ENCODE measurements around the gene GRM8.

Gene GRM8

DNA sequence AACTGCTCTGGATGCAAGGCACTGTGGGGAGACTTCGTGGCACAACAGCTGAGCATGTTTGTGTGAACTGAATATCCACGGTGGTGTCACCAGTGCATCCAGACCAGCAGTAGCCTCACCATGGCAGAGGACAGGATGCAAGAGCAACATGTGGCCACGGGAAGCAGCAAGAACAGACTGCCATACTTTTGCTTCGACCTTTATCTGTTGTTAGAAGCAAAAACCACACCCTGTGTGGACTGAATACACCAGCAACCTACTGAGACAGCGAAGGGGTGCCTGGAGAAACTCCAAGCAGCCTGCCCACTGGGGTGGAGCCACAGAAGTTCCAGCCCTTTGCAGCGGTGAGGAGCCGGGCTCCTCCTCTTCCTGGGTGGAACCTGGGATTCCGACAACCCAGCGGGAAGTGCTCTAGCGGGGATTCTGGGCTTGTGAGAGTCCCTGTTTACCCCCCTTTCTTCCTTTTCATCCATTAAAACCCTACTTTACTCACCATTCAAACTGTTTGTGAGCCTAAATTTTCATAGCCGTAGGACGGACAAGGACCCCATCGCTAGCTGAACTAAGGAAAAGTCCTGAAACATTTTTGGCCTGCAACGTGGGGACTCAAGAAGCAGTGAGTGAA, 584.9 kb downstream of the GRM8 start:
- no peak overlapping the region for H3K4me3 ChIP-seq (ENCODE audit: low read depth, low read length)
- no peaks in the 10 kb centered on the region for H3K36me3 ChIP-seq
- H3K27ac ChIP-seq, result no peak overlapping the region
- no peaks in the 10 kb centered on the region for H3K27me3 ChIP-seq (ENCODE audit: insufficient read depth, low read depth, severe bottlenecking)
- TF ChIP-seq, protein P1, sequence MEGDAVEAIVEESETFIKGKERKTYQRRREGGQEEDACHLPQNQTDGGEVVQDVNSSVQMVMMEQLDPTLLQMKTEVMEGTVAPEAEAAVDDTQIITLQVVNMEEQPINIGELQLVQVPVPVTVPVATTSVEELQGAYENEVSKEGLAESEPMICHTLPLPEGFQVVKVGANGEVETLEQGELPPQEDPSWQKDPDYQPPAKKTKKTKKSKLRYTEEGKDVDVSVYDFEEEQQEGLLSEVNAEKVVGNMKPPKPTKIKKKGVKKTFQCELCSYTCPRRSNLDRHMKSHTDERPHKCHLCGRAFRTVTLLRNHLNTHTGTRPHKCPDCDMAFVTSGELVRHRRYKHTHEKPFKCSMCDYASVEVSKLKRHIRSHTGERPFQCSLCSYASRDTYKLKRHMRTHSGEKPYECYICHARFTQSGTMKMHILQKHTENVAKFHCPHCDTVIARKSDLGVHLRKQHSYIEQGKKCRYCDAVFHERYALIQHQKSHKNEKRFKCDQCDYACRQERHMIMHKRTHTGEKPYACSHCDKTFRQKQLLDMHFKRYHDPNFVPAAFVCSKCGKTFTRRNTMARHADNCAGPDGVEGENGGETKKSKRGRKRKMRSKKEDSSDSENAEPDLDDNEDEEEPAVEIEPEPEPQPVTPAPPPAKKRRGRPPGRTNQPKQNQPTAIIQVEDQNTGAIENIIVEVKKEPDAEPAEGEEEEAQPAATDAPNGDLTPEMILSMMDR (IDR thresholded peaks at IDR 0.05; ENCODE audit: low read depth, low read length), result no peak
- no peak for DNase-seq
- peaks cover 3% of the 10 kb centered on the region for H3K9me3 ChIP-seq (ENCODE audit: severe bottlenecking)

DNA sequence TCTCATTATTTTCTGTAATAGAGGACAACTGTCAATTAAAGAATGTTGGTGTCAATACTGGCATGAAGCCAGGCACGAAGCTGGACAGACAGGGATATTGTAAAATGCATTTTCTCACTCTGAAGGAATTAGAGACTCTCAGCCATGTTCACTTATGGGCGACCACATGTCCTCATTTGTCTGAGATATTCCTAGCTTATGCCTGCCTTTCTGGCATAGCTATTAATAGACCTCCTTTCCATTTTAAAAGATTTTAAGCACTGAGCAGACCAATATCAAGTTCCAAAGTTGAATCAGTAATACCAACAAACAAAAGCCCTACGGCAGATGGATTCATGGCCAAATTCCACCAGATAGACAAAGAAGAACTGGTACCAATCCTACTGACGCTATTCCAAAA, 589.9 kb downstream of the GRM8 start:
- H3K27me3 ChIP-seq (ENCODE audit: insufficient read depth, low read depth, severe bottlenecking), result no peaks in the 10 kb centered on the region
- H3K27ac ChIP-seq, result no peak overlapping the region
- DNase-seq, result no peak
- no peak overlapping the region for H3K4me3 ChIP-seq (ENCODE audit: low read depth, low read length)
- no peaks in the 10 kb centered on the region for H3K36me3 ChIP-seq
- TF ChIP-seq, protein P1 (IDR thresholded peaks at IDR 0.05; ENCODE audit: low read depth, low read length), result no peak
- H3K9me3 ChIP-seq (ENCODE audit: severe bottlenecking), result no peaks in the 10 kb centered on the region

DNA sequence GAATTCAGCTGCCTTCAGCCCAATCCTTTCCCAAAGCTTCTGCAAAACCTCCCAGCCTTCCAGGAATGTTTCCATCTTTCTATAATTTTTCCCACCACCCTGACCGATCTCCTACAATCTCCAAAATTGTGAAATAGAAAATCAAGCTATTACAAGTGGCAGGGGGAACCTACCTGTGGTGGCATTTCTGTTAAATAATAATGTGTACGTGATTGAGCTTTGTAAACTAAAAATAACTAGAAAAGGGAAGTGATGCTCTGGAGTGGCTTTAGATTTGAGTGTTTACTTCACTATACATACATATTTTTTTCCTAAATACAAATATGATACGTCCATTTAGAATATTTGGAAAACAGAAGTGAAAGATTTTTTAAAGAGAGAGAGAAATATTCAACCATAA, 593.6 kb downstream of the GRM8 start:
- TF ChIP-seq, protein P1 (IDR thresholded peaks at IDR 0.05; ENCODE audit: low read depth, low read length), result no peak
- Histone ChIP-seq H3K27ac (no peak overlapping the region), H3K9me3 (ENCODE audit: severe bottlenecking) (no peaks in the 10 kb centered on the region), H3K27me3 (ENCODE audit: insufficient read depth, low read depth, severe bottlenecking) (no peaks in the 10 kb centered on the region), H3K36me3 (no peaks in the 10 kb centered on the region), H3K4me3 (ENCODE audit: low read depth, low read length) (no peak overlapping the region)
- DNase-seq, result no peak

- no peaks in the 10 kb centered on the region for H3K27me3 ChIP-seq (ENCODE audit: insufficient read depth, low read depth, severe bottlenecking)
- no peaks in the 10 kb centered on the region for H3K9me3 ChIP-seq (ENCODE audit: severe bottlenecking)
- H3K36me3 ChIP-seq, result no peaks in the 10 kb centered on the region
- H3K27ac ChIP-seq, result no peak overlapping the region
- DNase-seq, result no peak
- TF ChIP-seq, protein P1 (IDR thresholded peaks at IDR 0.05; ENCODE audit: low read depth, low read length), result no peak
- H3K4me3 ChIP-seq (ENCODE audit: low read depth, low read length), result no peak overlapping the region
Observed at GRCh38 chr7:126658684-126659083, 594.1 kb downstream of the GRM8 start.

DNA sequence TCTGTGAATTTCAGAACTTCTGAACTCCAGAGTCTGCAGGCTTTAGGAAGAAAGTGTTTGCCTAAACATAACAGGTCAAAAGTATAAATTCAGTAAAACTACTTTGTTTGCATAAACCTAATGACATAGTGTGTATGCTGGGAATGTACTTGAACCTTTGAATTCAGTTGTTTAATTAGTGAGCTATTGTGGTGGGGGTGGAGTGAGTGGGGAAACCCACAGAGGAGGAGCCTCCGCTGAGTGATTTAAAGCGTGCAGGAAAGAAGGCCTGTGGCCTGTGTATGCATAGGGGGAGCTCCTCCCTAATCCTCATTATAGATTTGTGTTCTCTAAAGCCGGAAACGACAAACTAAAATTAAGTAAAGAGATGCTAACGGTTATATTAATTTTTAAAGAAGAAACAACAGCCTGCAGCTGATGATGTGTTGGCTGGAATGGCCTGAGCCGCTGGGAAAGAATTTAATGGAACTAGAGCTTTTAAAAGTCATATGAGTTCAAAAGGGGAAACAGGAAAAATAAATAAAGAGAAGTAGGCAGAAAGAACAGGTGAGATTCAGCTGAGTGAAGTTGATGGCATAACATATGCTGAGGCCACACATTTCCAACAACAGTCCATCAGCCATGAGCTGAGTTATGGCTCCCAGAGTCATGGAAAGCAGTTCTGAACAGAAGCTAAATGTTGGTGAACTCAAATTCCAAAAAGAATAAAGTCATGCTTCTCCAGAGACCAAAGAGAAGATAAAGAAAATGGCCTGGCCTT, 595.0 kb downstream of the GRM8 start:
- TF ChIP-seq, protein P1 (IDR thresholded peaks at IDR 0.05; ENCODE audit: low read depth, low read length), result no peak
- no peak overlapping the region for H3K27ac ChIP-seq
- no peaks in the 10 kb centered on the region for H3K9me3 ChIP-seq (ENCODE audit: severe bottlenecking)
- no peak for DNase-seq
- H3K36me3 ChIP-seq, result no peaks in the 10 kb centered on the region
- no peak overlapping the region for H3K4me3 ChIP-seq (ENCODE audit: low read depth, low read length)
- no peaks in the 10 kb centered on the region for H3K27me3 ChIP-seq (ENCODE audit: insufficient read depth, low read depth, severe bottlenecking)
